T-helper 2 cell treated with Interferon-gamma antibody and Interleukin-4, amounts not matched to agents 5 μg/mL and 100 μg/mL, for 36 hours (primary cell): ENCODE measurements around the gene LRRC32.
A peak's percentile ranks its signal among the peaks of the same experiment; 100 is the strongest.

Source experiments
- DNase-seq: peaks from one replicate; pipeline ENCODE4 v3.0.0; 2021; ENCODE audit warnings: low spot score
- H3K27ac Mint-ChIP-seq: one replicate; pipeline ENCODE4 v1.8.0; 2021; ENCODE audit warnings: mild to moderate bottlenecking, mixed read lengths
- H3K27me3 Mint-ChIP-seq: one replicate; pipeline ENCODE4 v1.8.0; 2021; ENCODE audit warnings: low read depth, mixed read lengths
- H3K36me3 Mint-ChIP-seq: one replicate; pipeline ENCODE4 v1.8.0; 2021; ENCODE audit warnings: low read depth, mixed read lengths
- H3K4me1 Mint-ChIP-seq: one replicate; pipeline ENCODE4 v1.8.0; 2021; ENCODE audit warnings: low read depth, mixed read lengths
- H3K4me3 Mint-ChIP-seq: one replicate; pipeline ENCODE4 v1.8.0; 2022; ENCODE audit warnings: mild to moderate bottlenecking, moderate library complexity, mixed read lengths
- H3K9me3 Mint-ChIP-seq: one replicate; pipeline ENCODE4 v1.8.0; 2021; ENCODE audit warnings: mixed read lengths

Gene LRRC32

GRCh38 chr11:76692956-76693355, 22.4 kb upstream of the LRRC32 start:
- no peak overlapping the region for H3K4me3 Mint-ChIP-seq
- peaks cover 9% of the 10 kb centered on the region for H3K4me1 Mint-ChIP-seq
- no peaks in the 10 kb centered on the region for H3K36me3 Mint-ChIP-seq
- no peaks in the 10 kb centered on the region for H3K9me3 Mint-ChIP-seq
- DNase-seq, result no peak
- H3K27me3 Mint-ChIP-seq, result peaks cover 2% of the 10 kb centered on the region
- no peak overlapping the region for H3K27ac Mint-ChIP-seq

GRCh38 chr11:76691655-76692054, 21.1 kb upstream of the LRRC32 start:
- Mint-ChIP-seq H3K4me1 (peaks cover 12% of the 10 kb centered on the region), H3K4me3 (no peak overlapping the region), H3K9me3 (no peaks in the 10 kb centered on the region), H3K27ac (no peak overlapping the region), H3K36me3 (no peaks in the 10 kb centered on the region), H3K27me3 (peaks cover 2% of the 10 kb centered on the region)
- DNase-seq, result no peak

GRCh38 chr11:76690736-76691135, 20.2 kb upstream of the LRRC32 start:
- H3K27ac Mint-ChIP-seq, result no peak overlapping the region
- H3K4me3 Mint-ChIP-seq, result no peak overlapping the region
- no peaks in the 10 kb centered on the region for H3K36me3 Mint-ChIP-seq
- H3K27me3 Mint-ChIP-seq, result peaks cover 2% of the 10 kb centered on the region
- DNase-seq, result no peak
- peaks cover 17% of the 10 kb centered on the region for H3K4me1 Mint-ChIP-seq
- no peaks in the 10 kb centered on the region for H3K9me3 Mint-ChIP-seq

- no peaks in the 10 kb centered on the region for H3K9me3 Mint-ChIP-seq
- H3K27me3 Mint-ChIP-seq, result peaks cover 2% of the 10 kb centered on the region
- DNase-seq, result no peak
- no peak overlapping the region for H3K4me3 Mint-ChIP-seq
- H3K4me1 Mint-ChIP-seq, result peaks cover 14% of the 10 kb centered on the region
- no peak overlapping the region for H3K27ac Mint-ChIP-seq
- H3K36me3 Mint-ChIP-seq, result no peaks in the 10 kb centered on the region
Measured at GRCh38 chr11:76689313-76690260, 19.0 kb upstream of the LRRC32 start.

GRCh38 chr11:76688146-76688545, 17.6 kb upstream of the LRRC32 start:
- no peak overlapping the region for H3K4me3 Mint-ChIP-seq
- H3K27ac Mint-ChIP-seq, result no peak overlapping the region
- no peaks in the 10 kb centered on the region for H3K36me3 Mint-ChIP-seq
- no peaks in the 10 kb centered on the region for H3K9me3 Mint-ChIP-seq
- peaks cover 14% of the 10 kb centered on the region for H3K4me1 Mint-ChIP-seq
- H3K27me3 Mint-ChIP-seq, result peaks cover 2% of the 10 kb centered on the region
- DNase-seq, result no peak

GRCh38 chr11:76686261-76687079, 15.9 kb upstream of the LRRC32 start:
- Mint-ChIP-seq H3K36me3 (no peaks in the 10 kb centered on the region), H3K4me3 (peak overlapping the region; percentile 52), H3K4me1 (peaks cover 14% of the 10 kb centered on the region), H3K27ac (peak overlapping the region; percentile 76), H3K9me3 (no peaks in the 10 kb centered on the region), H3K27me3 (peaks cover 2% of the 10 kb centered on the region)
- no peak for DNase-seq

- Mint-ChIP-seq H3K36me3 (no peaks in the 10 kb centered on the region), H3K27me3 (no peaks in the 10 kb centered on the region), H3K4me3 (peak overlapping the region; percentile 52), H3K27ac (no peak overlapping the region), H3K9me3 (no peaks in the 10 kb centered on the region), H3K4me1 (peaks cover 14% of the 10 kb centered on the region)
- DNase-seq, result no peak
Measured at GRCh38 chr11:76685831-76686230, 15.3 kb upstream of the LRRC32 start.

GRCh38 chr11:76685237-76685636, 14.7 kb upstream of the LRRC32 start:
- Mint-ChIP-seq H3K9me3 (no peaks in the 10 kb centered on the region), H3K27me3 (no peaks in the 10 kb centered on the region), H3K27ac (peak overlapping the region; percentile 33), H3K36me3 (no peaks in the 10 kb centered on the region), H3K4me1 (peaks cover 17% of the 10 kb centered on the region), H3K4me3 (no peak overlapping the region)
- no peak for DNase-seq

GRCh38 chr11:76684516-76684915, 14.0 kb upstream of the LRRC32 start:
- Mint-ChIP-seq H3K27ac (no peak overlapping the region), H3K4me3 (no peak overlapping the region), H3K36me3 (no peaks in the 10 kb centered on the region), H3K4me1 (peaks cover 23% of the 10 kb centered on the region), H3K27me3 (no peaks in the 10 kb centered on the region), H3K9me3 (no peaks in the 10 kb centered on the region)
- DNase-seq, result no peak

GRCh38 chr11:76683161-76684095, 12.9 kb upstream of the LRRC32 start:
- Mint-ChIP-seq H3K9me3 (no peaks in the 10 kb centered on the region), H3K27me3 (no peaks in the 10 kb centered on the region), H3K4me3 (no peak overlapping the region), H3K4me1 (peaks cover 30% of the 10 kb centered on the region), H3K36me3 (no peaks in the 10 kb centered on the region), H3K27ac (no peak overlapping the region)
- DNase-seq, result no peak

- no peak overlapping the region for H3K27ac Mint-ChIP-seq
- no peaks in the 10 kb centered on the region for H3K9me3 Mint-ChIP-seq
- H3K4me3 Mint-ChIP-seq, result no peak overlapping the region
- no peak for DNase-seq
- peaks cover 37% of the 10 kb centered on the region for H3K4me1 Mint-ChIP-seq
- H3K36me3 Mint-ChIP-seq, result no peaks in the 10 kb centered on the region
- H3K27me3 Mint-ChIP-seq, result no peaks in the 10 kb centered on the region
Measured at GRCh38 chr11:76682684-76683083, 12.1 kb upstream of the LRRC32 start.

- Mint-ChIP-seq H3K9me3 (no peaks in the 10 kb centered on the region), H3K27ac (no peak overlapping the region), H3K4me3 (no peak overlapping the region), H3K36me3 (no peaks in the 10 kb centered on the region), H3K4me1 (peaks cover 39% of the 10 kb centered on the region), H3K27me3 (no peaks in the 10 kb centered on the region)
- no peak for DNase-seq
Measured at GRCh38 chr11:76682106-76682505, 11.6 kb upstream of the LRRC32 start.
